DND-41 (cell line): ENCODE results near the gene PLRG1.

Experiments
- EZH2 ChIP-seq: IDR thresholded peaks from 3 replicates; pipeline ENCODE4 v1.6.1; 2012; ENCODE audit warnings: borderline replicate concordance, low read depth, mild to moderate bottlenecking, moderate library complexity, low read length, inconsistent platforms; ENCODE audit not compliant: severe bottlenecking
- TF ChIP-seq, protein P1 (sequence below): IDR thresholded peaks from 2 replicates; pipeline ENCODE4 v1.5.1; 2012; ENCODE audit warnings: borderline replicate concordance, low read length, moderate library complexity, mild to moderate bottlenecking; ENCODE audit not compliant: poor library complexity, severe bottlenecking; ENCODE audit errors: extremely low read depth

DNA sequence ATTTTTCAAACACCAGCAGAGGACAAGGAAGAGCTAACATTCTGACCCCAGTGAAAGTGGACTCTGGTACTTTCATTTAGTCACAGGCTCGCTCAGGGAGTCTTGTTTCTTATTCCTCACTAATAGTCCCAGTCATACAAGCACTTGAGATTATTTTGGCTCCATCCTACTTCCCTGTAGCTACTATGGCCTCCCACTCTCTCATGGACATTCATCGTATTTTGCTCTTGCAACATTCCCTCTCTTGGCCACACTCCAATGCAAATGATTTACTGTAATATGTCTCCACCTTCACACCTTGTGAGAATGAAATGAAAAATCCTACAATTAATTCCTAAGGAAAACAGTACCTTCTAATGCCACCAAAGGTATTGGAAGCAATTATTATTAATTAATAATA lies 21.3 kb downstream of the PLRG1 start:
- TF ChIP-seq EZH2, result no peak
- TF ChIP-seq, protein P1, sequence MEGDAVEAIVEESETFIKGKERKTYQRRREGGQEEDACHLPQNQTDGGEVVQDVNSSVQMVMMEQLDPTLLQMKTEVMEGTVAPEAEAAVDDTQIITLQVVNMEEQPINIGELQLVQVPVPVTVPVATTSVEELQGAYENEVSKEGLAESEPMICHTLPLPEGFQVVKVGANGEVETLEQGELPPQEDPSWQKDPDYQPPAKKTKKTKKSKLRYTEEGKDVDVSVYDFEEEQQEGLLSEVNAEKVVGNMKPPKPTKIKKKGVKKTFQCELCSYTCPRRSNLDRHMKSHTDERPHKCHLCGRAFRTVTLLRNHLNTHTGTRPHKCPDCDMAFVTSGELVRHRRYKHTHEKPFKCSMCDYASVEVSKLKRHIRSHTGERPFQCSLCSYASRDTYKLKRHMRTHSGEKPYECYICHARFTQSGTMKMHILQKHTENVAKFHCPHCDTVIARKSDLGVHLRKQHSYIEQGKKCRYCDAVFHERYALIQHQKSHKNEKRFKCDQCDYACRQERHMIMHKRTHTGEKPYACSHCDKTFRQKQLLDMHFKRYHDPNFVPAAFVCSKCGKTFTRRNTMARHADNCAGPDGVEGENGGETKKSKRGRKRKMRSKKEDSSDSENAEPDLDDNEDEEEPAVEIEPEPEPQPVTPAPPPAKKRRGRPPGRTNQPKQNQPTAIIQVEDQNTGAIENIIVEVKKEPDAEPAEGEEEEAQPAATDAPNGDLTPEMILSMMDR, result no peak
